NAMALWA (cell line): Measurements from ENCODE around the gene HIPK1.

Experiments
- DNase-seq: peaks from one replicate; pipeline ENCODE4 v3.0.0-alpha.2; 2015; ENCODE audit warnings: low spot score

The HIPK1 gene

GRCh38 chr1:113928941-113929749 lies at the start of gene HIPK1:
Gene HIPK1 (plus strand): TSS chr1:113929324.
- peak; percentile 94 for DNase-seq

- DNase-seq, result no peak
These were observed 49.4 kb upstream of the HIPK1 start for GRCh38 chr1:113879739-113880038.

- no peak for DNase-seq
These were observed 47.5 kb upstream of the HIPK1 start for GRCh38 chr1:113881661-113882060.

GRCh38 chr1:113886417-113887401 lies 42.4 kb upstream of the HIPK1 start:
- DNase-seq, result no peak

- DNase-seq, result no peak
These were observed 41.5 kb upstream of the HIPK1 start, which contains the start of gene BCL2L15 for GRCh38 chr1:113887402-113888175. Gene BCL2L15 (minus strand): TSS chr1:113887581. CDS start chr1:113887375, 206 bp downstream.

GRCh38 chr1:113890816-113891215 lies 38.3 kb upstream of the HIPK1 start:
- no peak for DNase-seq

- DNase-seq, result no peak
These were observed 37.4 kb upstream of the HIPK1 start for GRCh38 chr1:113891631-113892220.

- DNase-seq, result no peak
These were observed 35.9 kb upstream of the HIPK1 start for GRCh38 chr1:113893267-113893666.

GRCh38 chr1:113895098-113895497 lies 34.0 kb upstream of the HIPK1 start:
- DNase-seq, result no peak

- no peak for DNase-seq
These were observed 33.2 kb upstream of the HIPK1 start for GRCh38 chr1:113895961-113896360.

GRCh38 chr1:113898241-113898814 lies 30.8 kb upstream of the HIPK1 start:
- no peak for DNase-seq

- DNase-seq, result no peak
These were observed 30.0 kb upstream of the HIPK1 start for GRCh38 chr1:113899111-113899510.

GRCh38 chr1:113901191-113901590 lies 27.9 kb upstream of the HIPK1 start:
- no peak for DNase-seq

- peak; percentile 39 for DNase-seq
These were observed 25.4 kb upstream of the HIPK1 start for GRCh38 chr1:113903501-113904292.

GRCh38 chr1:113904293-113904673 lies 24.8 kb upstream of the HIPK1 start:
- no peak for DNase-seq

- peak; percentile 100 for DNase-seq
These were observed 24.3 kb upstream of the HIPK1 start, which contains the start of the genes AP4B1 and DCLRE1B for GRCh38 chr1:113904674-113905434. Gene AP4B1 (minus strand): TSS chr1:113904799. CDS start chr1:113904717, 82 bp downstream. Gene DCLRE1B (plus strand): TSS chr1:113905326. CDS start chr1:113905587, 261 bp downstream.

- peak; percentile 59 for DNase-seq
These were observed 23.7 kb upstream of the HIPK1 start for GRCh38 chr1:113905435-113905861.

GRCh38 chr1:113912594-113913311 lies 16.4 kb upstream of the HIPK1 start:
- DNase-seq, result no peak

GRCh38 chr1:113913312-113913668 lies 15.8 kb upstream of the HIPK1 start:
- DNase-seq, result no peak
